T-helper 2 cell (primary cell): ENCODE measurements around the gene ANKH.

Experiments used
- DNase-seq, 5 experiments: peaks; one replicate each; pipeline versions ENCODE4 v3.0.0 to v3.0.0-alpha.2; 2012 to 2022

Gene ANKH

GRCh38 chr5:14679595-14679994 is 192.0 kb downstream of the ANKH start:
- DNase-seq = no peak

- no peak for DNase-seq
Measured at GRCh38 chr5:14678773-14679334, 192.7 kb downstream of the ANKH start.

- DNase-seq = peak in 1 of 5 experiments; percentile 70
Measured at GRCh38 chr5:14676320-14676719, 195.3 kb downstream of the ANKH start.

- DNase-seq = peak in 2 of 5 experiments; percentile 46 to 67
Measured at GRCh38 chr5:14675865-14676300, 195.7 kb downstream of the ANKH start.

GRCh38 chr5:14674983-14675854 is 196.4 kb downstream of the ANKH start:
- peak in 1 of 5 experiments; percentile 28 for DNase-seq

- no peak for DNase-seq
Measured at GRCh38 chr5:14673443-14673842, 198.1 kb downstream of the ANKH start.

GRCh38 chr5:14672484-14673394 is 198.8 kb downstream of the ANKH start:
- DNase-seq = no peak

- DNase-seq = no peak
Measured at GRCh38 chr5:14672082-14672481, 199.5 kb downstream of the ANKH start.

GRCh38 chr5:14671414-14671813 is 200.2 kb downstream of the ANKH start:
- peak in 1 of 5 experiments; percentile 38 for DNase-seq

- DNase-seq = peak in 1 of 5 experiments; percentile 62
Measured at GRCh38 chr5:14669975-14670374, 201.6 kb downstream of the ANKH start.

GRCh38 chr5:14669415-14669814 is 202.2 kb downstream of the ANKH start:
- no peak for DNase-seq

- DNase-seq = peak in 2 of 5 experiments; percentile 38 to 75
Measured at GRCh38 chr5:14668181-14668591, 203.4 kb downstream of the ANKH start.

- DNase-seq = no peak
Measured at GRCh38 chr5:14667770-14668169, 203.8 kb downstream of the ANKH start.

- no peak for DNase-seq
Measured at GRCh38 chr5:14667290-14667689, 204.3 kb downstream of the ANKH start.

- DNase-seq = no peak
Measured at GRCh38 chr5:14666357-14666756, 205.2 kb downstream of the ANKH start.

- peak in 4 of 5 experiments; percentile 35 to 79 (median 44) for DNase-seq
Measured at GRCh38 chr5:14665949-14666348, 205.6 kb downstream of the ANKH start.

- DNase-seq = peak in 1 of 5 experiments; percentile 39
Measured at GRCh38 chr5:14665101-14665822, 206.3 kb downstream of the ANKH start.

GRCh38 chr5:14664270-14665100 is 207.1 kb downstream of the ANKH start, which contains the start of gene OTULIN:
Gene OTULIN, plus strand, starts transcription at chr5:14664718. Its CDS starts 108 bp downstream, at chr5:14664826.
- DNase-seq = peak; percentile 68 to 95 (median 78)

- peak in 1 of 5 experiments; percentile 39 for DNase-seq
Measured at GRCh38 chr5:14663734-14664269, 207.8 kb downstream of the ANKH start.

GRCh38 chr5:14662721-14663260 is 208.8 kb downstream of the ANKH start:
- DNase-seq = no peak
